Stomach (tissue), 9 donors: ENCODE measurements around the gene TMEM140. TPM values are rescaled to one million over a fixed set of nuclear protein-coding genes. Genes with fewer than 3 reads are reported as not detected.

Experiments
- DNase-seq, 2 donors: peaks; one replicate each; pipeline versions ENCODE4 v3.0.0 to v3.0.0-alpha.2; 2013 to 2019
- H3K27ac ChIP-seq, 5 donors: fragments of 200-600 bp in 4 of 5; sonication (generic) in 4 of 5; one replicate each; pipeline ENCODE4 v1.5.1; 2013 to 2019; ENCODE audit warnings: mild to moderate bottlenecking in 1 of 5, moderate library complexity in 1 of 5
- H3K27me3 ChIP-seq, 3 donors: fragments of 200-600 bp; sonication (generic); one replicate each; pipeline ENCODE4 v1.5.1; 2017 to 2019; ENCODE audit warnings: mixed run types in 1 of 3
- H3K36me3 ChIP-seq, 4 donors: fragments of 200-600 bp; sonication (generic); 1 replicate in 3 of 4; 2 replicates in 1 of 4; pipeline ENCODE4 v1.5.1; 2016 to 2019
- H3K4me1 ChIP-seq, 4 donors: fragments of 200-600 bp; sonication (generic); one replicate each; pipeline ENCODE4 v1.5.1; 2016 to 2019
- H3K4me3 ChIP-seq, 4 donors: fragments of 200-600 bp; sonication (generic) in 3 of 4; one replicate each; pipeline ENCODE4 v1.5.1; 2016 to 2019; ENCODE audit warnings: mild to moderate bottlenecking in 1 of 4
- H3K9me3 ChIP-seq, 4 donors: fragments of 200-600 bp; sonication (generic); one replicate each; pipeline ENCODE4 v1.5.1; 2016 to 2019
- EP300 ChIP-seq: sonication (generic); formaldehyde crosslinking; IDR thresholded peaks from one replicate; pipeline ENCODE4 v1.6.1; 2017; ENCODE audit warnings: antibody characterized with exemption
- POLR2A ChIP-seq, 4 donors: fragments of 450-650 bp; IDR thresholded peaks; one replicate each; pipeline ENCODE4 v1.6.1; 2016; ENCODE audit warnings: antibody characterized with exemption in 4 of 4, control low read depth in 2 of 4, mild to moderate bottlenecking in 1 of 4, moderate library complexity in 1 of 4
- POLR2AphosphoS5 ChIP-seq, 3 donors: sonication (generic); formaldehyde crosslinking; IDR thresholded peaks; one replicate each; pipeline ENCODE4 v1.6.1; 2016; ENCODE audit warnings: antibody characterized with exemption in 3 of 3
- WGBS, 5 donors: extraction: QIAGEN DNeasy Blood & Tissue Kit in 3 of 5; methylation state at CpG; one replicate each; pipeline versions ENCODE4 v1.1.5 to v1.1.7; 2013 to 2018; 5-methylcytosine and 5-hydroxymethylcytosine counted together
- intact Hi-C: fragments of 100-400 bp; cut with DNase I; formaldehyde crosslinking; loops from one replicate; pipeline ENCODE4 v1.15.1; 2023; ENCODE audit warnings: low total_unique reads
- polyA plus RNA-seq, 3 donors: library from polyadenylated mRNA; stranded (reverse); fragments of 200-250 nt; gene quantifications; one replicate each; pipeline ENCODE4 v1.2.3, GENCODE V29; 2013
- total RNA-seq, 5 donors: library from RNA; depleted of rRNA; stranded (reverse); fragments of >200 nt; gene quantifications; one replicate each; pipeline versions ENCODE4 v1.1.0 to v1.2.3, GENCODE V29; 2014 to 2016
- TF ChIP-seq, protein P1 (sequence below), 7 experiments: fragments of 450-650 bp in 4 of 7; fragments of 200-600 bp in 3 of 7; sonication (generic) in 3 of 7; IDR thresholded peaks; one replicate each; pipeline ENCODE4 v1.5.1; 2016 to 2019; ENCODE audit warnings: antibody characterized with exemption in 7 of 7, control low read depth in 2 of 7, mild to moderate bottlenecking in 1 of 7
- donor health status: healthy with polysubstance abuse.
- donor health status: Bipolar disorder and iron deficiency.
- donor health status: healthy.

Gene TMEM140
- total and polyA plus RNA-seq, 8 donors = 0.89 to 18.7 (median 7.9) TPM

GRCh38 chr7:135195156-135195555 lies 47.3 kb downstream of the TMEM140 start:
- 86 to 92% (median 91%) methylated on average over 4 of the region's 4 CpGs for WGBS, 5 donors
- no peaks in the 10 kb centered on the region for H3K27me3 ChIP-seq
- H3K27ac ChIP-seq = no peak overlapping the region
- peak in 1 of 2 donors; percentile 5 for DNase-seq
- H3K4me3 ChIP-seq = no peak overlapping the region
- H3K36me3 ChIP-seq = peaks cover 56 to 98% (median 97%) of the 10 kb centered on the region in 4 donors
- H3K9me3 ChIP-seq = no peaks in the 10 kb centered on the region
- no peak for TF ChIP-seq EP300
- TF ChIP-seq, protein P1, sequence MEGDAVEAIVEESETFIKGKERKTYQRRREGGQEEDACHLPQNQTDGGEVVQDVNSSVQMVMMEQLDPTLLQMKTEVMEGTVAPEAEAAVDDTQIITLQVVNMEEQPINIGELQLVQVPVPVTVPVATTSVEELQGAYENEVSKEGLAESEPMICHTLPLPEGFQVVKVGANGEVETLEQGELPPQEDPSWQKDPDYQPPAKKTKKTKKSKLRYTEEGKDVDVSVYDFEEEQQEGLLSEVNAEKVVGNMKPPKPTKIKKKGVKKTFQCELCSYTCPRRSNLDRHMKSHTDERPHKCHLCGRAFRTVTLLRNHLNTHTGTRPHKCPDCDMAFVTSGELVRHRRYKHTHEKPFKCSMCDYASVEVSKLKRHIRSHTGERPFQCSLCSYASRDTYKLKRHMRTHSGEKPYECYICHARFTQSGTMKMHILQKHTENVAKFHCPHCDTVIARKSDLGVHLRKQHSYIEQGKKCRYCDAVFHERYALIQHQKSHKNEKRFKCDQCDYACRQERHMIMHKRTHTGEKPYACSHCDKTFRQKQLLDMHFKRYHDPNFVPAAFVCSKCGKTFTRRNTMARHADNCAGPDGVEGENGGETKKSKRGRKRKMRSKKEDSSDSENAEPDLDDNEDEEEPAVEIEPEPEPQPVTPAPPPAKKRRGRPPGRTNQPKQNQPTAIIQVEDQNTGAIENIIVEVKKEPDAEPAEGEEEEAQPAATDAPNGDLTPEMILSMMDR (IDR thresholded peaks at IDR 0.05) = no peak
- TF ChIP-seq POLR2AphosphoS5 (IDR thresholded peaks at IDR 0.05) = no peak
- no peak for TF ChIP-seq POLR2A (IDR thresholded peaks at IDR 0.05)
- H3K4me1 ChIP-seq = peaks cover 0 to 4% (median 1%) of the 10 kb centered on the region in 4 donors
- intact Hi-C loops = no loop called here

DNA sequence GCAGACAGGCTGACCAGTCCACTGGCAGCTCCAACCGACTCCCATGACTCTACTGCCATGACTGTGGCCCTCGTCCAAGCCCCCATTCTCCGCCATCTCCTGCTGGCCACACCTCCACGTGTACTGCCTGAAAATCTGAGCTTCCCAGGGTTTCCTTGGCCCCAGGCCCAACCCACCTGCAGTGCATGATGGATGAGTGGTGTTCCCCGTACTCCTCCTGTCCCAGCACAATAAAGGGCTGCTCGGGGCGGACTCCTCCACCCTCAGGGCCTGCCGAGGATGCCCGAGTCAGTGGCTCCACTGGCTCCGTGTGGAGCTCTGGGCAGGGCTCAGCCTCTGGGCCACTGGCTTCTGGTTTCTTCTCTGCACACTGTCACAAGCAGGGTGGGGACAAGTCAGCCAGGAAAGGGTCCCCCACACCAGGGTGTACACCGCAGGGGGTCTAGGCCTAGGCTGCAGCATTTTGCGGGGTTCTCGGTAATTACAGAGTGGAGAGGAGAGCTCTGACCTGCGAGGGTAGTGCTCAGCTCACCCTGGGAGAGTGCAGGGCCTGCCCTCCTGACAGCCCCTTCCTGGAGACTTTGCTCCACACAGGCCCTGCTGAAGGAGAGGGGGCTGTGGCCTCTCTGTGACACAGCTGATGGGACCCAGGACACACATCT lies 48.2 kb downstream of the TMEM140 start:
- TF ChIP-seq POLR2A (IDR thresholded peaks at IDR 0.05) = no peak
- TF ChIP-seq, protein P1 (IDR thresholded peaks at IDR 0.05) = no peak
- TF ChIP-seq POLR2AphosphoS5 (IDR thresholded peaks at IDR 0.05) = no peak
- no peak for TF ChIP-seq EP300
- no peaks in the 10 kb centered on the region for H3K27me3 ChIP-seq
- H3K4me3 ChIP-seq = no peak overlapping the region
- H3K27ac ChIP-seq = no peak overlapping the region
- no peaks in the 10 kb centered on the region for H3K9me3 ChIP-seq
- H3K36me3 ChIP-seq = peaks cover 61 to 100% (median 100%) of the 10 kb centered on the region in 4 donors
- WGBS, 5 donors = 88 to 95% (median 92%) methylated on average over 12 to 14 of the region's 14 CpGs
- DNase-seq = peak in 1 of 2 donors; percentile 22
- intact Hi-C loops = no loop called here
- peaks cover 0 to 10% (median 5%) of the 10 kb centered on the region in 4 donors for H3K4me1 ChIP-seq

DNA sequence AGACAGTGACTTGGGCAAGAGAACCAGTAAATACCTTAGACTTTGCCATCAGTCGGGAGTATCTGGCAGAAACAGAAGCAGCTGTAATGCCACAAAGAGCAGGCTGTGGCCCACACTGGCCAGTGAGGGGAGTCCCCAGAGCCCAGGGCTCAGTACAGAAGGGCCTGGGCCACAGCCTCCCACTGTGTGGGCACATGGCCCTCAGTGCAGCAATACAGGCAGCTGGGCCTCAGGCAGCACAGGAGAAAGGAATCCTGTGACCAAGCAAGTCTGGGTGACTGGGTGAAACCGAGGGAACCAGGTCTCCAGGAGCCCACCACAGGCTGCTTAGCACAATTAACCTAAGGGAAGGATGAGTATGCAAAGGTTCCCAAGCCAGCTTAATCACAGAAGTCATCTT lies 49.5 kb downstream of the TMEM140 start:
- 89 to 100% (median 92%) methylated on average over 2 of the region's 2 CpGs for WGBS, 5 donors
- DNase-seq = peak in 1 of 2 donors; percentile 15
- Histone ChIP-seq H3K9me3 (no peaks in the 10 kb centered on the region), H3K27ac (no peak overlapping the region), H3K36me3 (peaks cover 69 to 100% (median 100%) of the 10 kb centered on the region in 4 donors), H3K4me3 (no peak overlapping the region), H3K4me1 (peaks cover 0 to 16% (median 8%) of the 10 kb centered on the region in 4 donors), H3K27me3 (no peaks in the 10 kb centered on the region)
- intact Hi-C loops = no loop called here
- TF ChIP-seq POLR2AphosphoS5 (IDR thresholded peaks at IDR 0.05) = no peak
- TF ChIP-seq POLR2A (IDR thresholded peaks at IDR 0.05) = no peak
- TF ChIP-seq EP300 = no peak
- TF ChIP-seq, protein P1 (IDR thresholded peaks at IDR 0.05) = no peak

- Histone ChIP-seq H3K9me3 (no peaks in the 10 kb centered on the region), H3K4me1 (peaks cover 0 to 23% (median 11%) of the 10 kb centered on the region in 4 donors), H3K36me3 (peaks cover 63 to 100% (median 100%) of the 10 kb centered on the region in 4 donors), H3K27me3 (no peaks in the 10 kb centered on the region), H3K27ac (no peak overlapping the region), H3K4me3 (no peak overlapping the region)
- WGBS, 5 donors = 90 to 96% (median 92%) methylated on average over 11 to 15 of the region's 15 CpGs
- intact Hi-C loops = no loop called here
- TF ChIP-seq, protein P1 (IDR thresholded peaks at IDR 0.05) = no peak
- no peak for TF ChIP-seq POLR2AphosphoS5 (IDR thresholded peaks at IDR 0.05)
- no peak for TF ChIP-seq POLR2A (IDR thresholded peaks at IDR 0.05)
- TF ChIP-seq EP300 = no peak
- no peak for DNase-seq
Observed at GRCh38 chr7:135197906-135198655, 50.2 kb downstream of the TMEM140 start.
